Measurements from ENCODE around the gene ZBTB48. TPM values are rescaled to one million over a fixed set of nuclear protein-coding genes. Genes with fewer than 3 reads are reported as not detected.
"Not testable (repeated sequence)": the region's sequence is repeated elsewhere in the genome, so short reads cannot be mapped to it uniquely, and the experiment has no call there.

ZBTB48 gene
- total and polyA plus RNA-seq, 12 donors: 6.8 to 245 (median 31.2) TPM

DNA sequence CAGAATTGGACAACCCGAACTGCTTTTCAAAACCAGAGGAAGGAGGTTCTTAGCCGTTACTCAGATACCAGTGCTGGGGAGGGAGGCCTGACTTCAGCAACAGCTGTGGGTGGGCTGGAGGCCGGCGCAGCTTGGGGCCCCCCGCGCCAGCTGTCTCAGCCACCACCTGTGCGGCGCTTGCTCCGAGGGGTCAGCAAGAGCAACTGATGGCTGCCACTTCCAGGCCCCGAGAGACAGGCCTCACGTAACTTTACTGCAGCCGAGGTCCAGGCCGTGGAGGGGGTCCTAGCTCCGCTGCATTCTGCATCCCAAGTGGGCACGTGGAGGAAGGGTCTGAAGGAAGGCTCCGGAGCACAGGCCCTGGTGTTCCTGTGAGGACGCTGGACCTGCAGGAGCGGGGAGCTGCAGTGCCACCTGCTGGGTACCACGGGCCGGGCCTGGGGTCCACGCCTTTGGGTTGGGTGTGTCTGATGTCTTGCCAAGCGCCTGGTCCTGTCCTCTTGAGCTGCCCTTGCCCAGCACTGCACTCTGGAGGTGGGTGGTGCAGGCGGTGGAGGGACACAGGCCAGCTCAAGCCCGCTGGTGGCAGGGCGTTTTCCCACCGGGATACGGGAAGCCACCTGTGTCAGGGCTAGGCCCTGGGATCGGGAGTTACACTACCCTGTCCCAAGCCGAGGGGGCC, 54.7 kb downstream of the ZBTB48 start:
- Histone ChIP-seq H3K9me3 (replicated peaks in 1 of 3) (no peaks in the 10 kb centered on the region), H3K4me3 (no peak overlapping the region), H3K27me3 (no peaks in the 10 kb centered on the region), H3K36me3 (replicated peaks in 1 of 2) (peaks cover 0 to 97% of the 10 kb centered on the region in 2 donors), H3K4me1 (replicated peaks in 1 of 2) (no peaks in the 10 kb centered on the region), H3K27ac (no peak overlapping the region)
- 67 to 79% (median 72%) methylated on average over 13 to 29 of the region's 29 CpGs for WGBS, 4 donors
- DNase-seq: peak; percentile 54 to 83 (median 78)
- intact Hi-C loops (cut with DNase I): no loop called here
- TF ChIP-seq, protein P1, sequence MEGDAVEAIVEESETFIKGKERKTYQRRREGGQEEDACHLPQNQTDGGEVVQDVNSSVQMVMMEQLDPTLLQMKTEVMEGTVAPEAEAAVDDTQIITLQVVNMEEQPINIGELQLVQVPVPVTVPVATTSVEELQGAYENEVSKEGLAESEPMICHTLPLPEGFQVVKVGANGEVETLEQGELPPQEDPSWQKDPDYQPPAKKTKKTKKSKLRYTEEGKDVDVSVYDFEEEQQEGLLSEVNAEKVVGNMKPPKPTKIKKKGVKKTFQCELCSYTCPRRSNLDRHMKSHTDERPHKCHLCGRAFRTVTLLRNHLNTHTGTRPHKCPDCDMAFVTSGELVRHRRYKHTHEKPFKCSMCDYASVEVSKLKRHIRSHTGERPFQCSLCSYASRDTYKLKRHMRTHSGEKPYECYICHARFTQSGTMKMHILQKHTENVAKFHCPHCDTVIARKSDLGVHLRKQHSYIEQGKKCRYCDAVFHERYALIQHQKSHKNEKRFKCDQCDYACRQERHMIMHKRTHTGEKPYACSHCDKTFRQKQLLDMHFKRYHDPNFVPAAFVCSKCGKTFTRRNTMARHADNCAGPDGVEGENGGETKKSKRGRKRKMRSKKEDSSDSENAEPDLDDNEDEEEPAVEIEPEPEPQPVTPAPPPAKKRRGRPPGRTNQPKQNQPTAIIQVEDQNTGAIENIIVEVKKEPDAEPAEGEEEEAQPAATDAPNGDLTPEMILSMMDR (IDR thresholded peaks at IDR 0.05): peak; percentile 17 to 59 (median 49)
- no peak for TF ChIP-seq POLR2A (IDR thresholded peaks at IDR 0.05)

DNA sequence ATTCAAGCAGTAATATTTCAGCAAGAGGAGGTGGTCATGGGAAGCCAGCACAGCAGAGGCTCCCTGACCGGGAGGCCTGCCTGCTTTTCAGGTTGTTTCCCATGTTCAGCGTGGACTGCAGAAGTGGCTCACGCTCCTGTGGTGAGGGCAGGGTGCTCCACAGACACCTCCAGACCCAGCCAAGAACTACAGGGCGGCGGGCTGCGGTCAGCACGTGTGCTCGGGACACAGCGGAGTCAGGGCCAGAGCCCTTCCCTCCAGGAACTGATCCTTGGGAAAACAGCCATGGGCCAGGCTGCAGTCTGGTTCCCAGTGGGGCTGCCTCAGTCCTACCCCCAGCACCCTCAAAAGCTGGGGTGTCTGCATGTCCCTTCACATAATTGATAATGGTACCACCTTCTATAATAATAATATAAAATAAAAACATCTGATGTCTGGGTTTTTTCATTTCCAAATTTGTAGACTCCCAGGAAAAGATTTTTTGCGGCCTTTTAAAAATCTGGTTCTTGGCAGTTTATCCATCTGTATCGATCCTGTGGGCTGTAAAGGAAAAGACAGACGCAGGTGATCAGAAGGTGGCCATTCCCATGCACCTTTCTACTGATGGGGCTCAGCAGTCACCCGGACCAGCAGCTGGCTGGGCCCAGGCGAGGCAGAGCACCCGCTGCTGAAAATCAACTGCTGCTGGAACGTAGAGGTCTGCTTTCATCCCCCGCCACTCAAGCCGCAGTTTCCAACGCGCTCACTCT, 55.5 kb downstream of the ZBTB48 start:
- intact Hi-C loops (cut with DNase I): no loop called here
- Histone ChIP-seq H3K36me3 (replicated peaks in 1 of 2) (peaks cover 0 to 96% of the 10 kb centered on the region in 2 donors), H3K9me3 (replicated peaks in 1 of 3) (no peaks in the 10 kb centered on the region), H3K4me1 (replicated peaks in 1 of 2) (no peaks in the 10 kb centered on the region), H3K27me3 (no peaks in the 10 kb centered on the region), H3K27ac (no peak overlapping the region), H3K4me3 (no peak overlapping the region)
- no peak for TF ChIP-seq POLR2A (IDR thresholded peaks at IDR 0.05)
- TF ChIP-seq, protein P1 (IDR thresholded peaks at IDR 0.05): no peak
- no peak for DNase-seq
- WGBS, 4 donors: 87 to 90% (median 89%) methylated on average over 13 to 20 of the region's 20 CpGs

- 60 to 82% (median 75%) methylated on average over 5 to 16 of the region's 16 CpGs for WGBS, 4 donors
- no peaks in the 10 kb centered on the region for H3K4me1 ChIP-seq (replicated peaks in 1 of 2)
- H3K9me3 ChIP-seq (replicated peaks in 1 of 3): no peaks in the 10 kb centered on the region
- H3K36me3 ChIP-seq (replicated peaks in 1 of 2): peaks cover 0 to 94% of the 10 kb centered on the region in 2 donors
- intact Hi-C loops (cut with DNase I): no loop called here
- no peak for TF ChIP-seq POLR2A (IDR thresholded peaks at IDR 0.05)
- TF ChIP-seq, protein P1 (IDR thresholded peaks at IDR 0.05): no peak
- H3K27ac ChIP-seq: no peak overlapping the region
- no peak overlapping the region for H3K4me3 ChIP-seq
- DNase-seq: no peak
- H3K27me3 ChIP-seq: no peaks in the 10 kb centered on the region
These were observed 56.3 kb downstream of the ZBTB48 start for GRCh38 chr1:6635910-6636760.

DNA sequence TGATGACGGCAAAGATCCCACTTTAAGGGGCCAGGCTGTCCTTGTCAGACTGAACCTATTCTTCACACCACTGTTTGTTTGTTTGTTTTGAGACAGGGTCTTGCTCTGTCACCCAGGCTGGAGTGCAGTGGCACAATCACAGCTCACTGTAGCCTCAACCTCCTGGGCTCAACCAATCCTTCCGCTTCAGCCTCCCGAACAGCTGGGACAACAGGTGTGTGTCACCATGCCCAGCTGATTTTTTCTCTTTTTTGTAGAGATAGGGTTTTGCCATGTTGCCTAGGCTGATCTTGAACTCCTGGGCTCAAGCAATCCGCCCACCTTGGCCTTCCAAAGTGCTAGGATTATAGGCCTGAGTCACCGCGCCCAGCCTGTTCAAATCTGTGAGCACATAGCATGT, 57.0 kb downstream of the ZBTB48 start:
- H3K4me3 ChIP-seq; DNase-seq; intact Hi-C loops (cut with DNase I); H3K27me3 ChIP-seq; H3K4me1 ChIP-seq (replicated peaks in 1 of 2); H3K27ac ChIP-seq; H3K9me3 ChIP-seq (replicated peaks in 1 of 3): not testable (repeated sequence)
- H3K36me3 ChIP-seq (replicated peaks in 1 of 2): peaks cover 0 to 89% of the 10 kb centered on the region in 2 donors
- 83 to 97% (median 94%) methylated on average over 4 to 6 of the region's 6 CpGs for WGBS, 4 donors

Data from adrenal gland (tissue), 12 donors.